GM12892 (cell line): ENCODE results near the gene CSPG4.

Experiments
- POLR2A ChIP-seq: IDR thresholded peaks from 2 replicates; pipeline ENCODE4 v1.6.1; 2011; ENCODE audit warnings: low read depth, low read length, control low read depth
- POLR2AphosphoS5 ChIP-seq: IDR thresholded peaks from 2 replicates; pipeline ENCODE4 v1.6.1; 2011; ENCODE audit warnings: low read depth, low read length, control low read depth

GRCh38 chr15:75656813-75657212 lies 55.8 kb downstream of the CSPG4 start:
- TF ChIP-seq POLR2A = no peak
- no peak for TF ChIP-seq POLR2AphosphoS5
